H4 (cell line): ENCODE results near the gene SLC19A1. TPM values are rescaled to one million over a fixed set of nuclear protein-coding genes. Genes with fewer than 3 reads are reported as not detected.

Experiments used
- DNase-seq: peaks from one replicate; pipeline ENCODE4 v3.0.0-alpha.2; 2015; ENCODE audit warnings: low spot score
- total RNA-seq: library from RNA; depleted of rRNA; stranded (reverse); fragments of >200 nt; shearing (Covaris generic); gene quantifications from 2 replicates; pipeline ENCODE4 v1.2.3, GENCODE V29; 2014

SLC19A1 gene
- total RNA-seq, 1 experiment from 2014 or later = 16.3 TPM

DNA sequence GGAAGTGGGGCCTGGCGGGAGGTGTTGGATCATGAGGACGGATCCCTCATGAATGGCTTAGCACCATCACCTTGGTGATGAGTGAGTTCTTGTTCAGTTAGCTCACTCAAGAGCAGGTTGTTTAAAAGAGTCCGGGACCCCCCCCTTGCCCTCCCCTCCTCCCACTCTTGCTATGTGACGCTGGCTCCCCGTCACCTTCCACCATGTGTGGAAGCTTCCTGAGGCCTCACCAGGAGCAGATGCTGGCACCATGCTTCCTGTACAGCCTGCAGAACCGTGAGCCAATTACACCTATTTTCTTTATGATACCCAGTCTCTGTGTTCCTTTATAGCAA is 3.0 kb upstream of the SLC19A1 start:
- DNase-seq = no peak

GRCh38 chr21:45544449-45545235 is 2.4 kb upstream of the SLC19A1 start:
- DNase-seq = no peak

DNA sequence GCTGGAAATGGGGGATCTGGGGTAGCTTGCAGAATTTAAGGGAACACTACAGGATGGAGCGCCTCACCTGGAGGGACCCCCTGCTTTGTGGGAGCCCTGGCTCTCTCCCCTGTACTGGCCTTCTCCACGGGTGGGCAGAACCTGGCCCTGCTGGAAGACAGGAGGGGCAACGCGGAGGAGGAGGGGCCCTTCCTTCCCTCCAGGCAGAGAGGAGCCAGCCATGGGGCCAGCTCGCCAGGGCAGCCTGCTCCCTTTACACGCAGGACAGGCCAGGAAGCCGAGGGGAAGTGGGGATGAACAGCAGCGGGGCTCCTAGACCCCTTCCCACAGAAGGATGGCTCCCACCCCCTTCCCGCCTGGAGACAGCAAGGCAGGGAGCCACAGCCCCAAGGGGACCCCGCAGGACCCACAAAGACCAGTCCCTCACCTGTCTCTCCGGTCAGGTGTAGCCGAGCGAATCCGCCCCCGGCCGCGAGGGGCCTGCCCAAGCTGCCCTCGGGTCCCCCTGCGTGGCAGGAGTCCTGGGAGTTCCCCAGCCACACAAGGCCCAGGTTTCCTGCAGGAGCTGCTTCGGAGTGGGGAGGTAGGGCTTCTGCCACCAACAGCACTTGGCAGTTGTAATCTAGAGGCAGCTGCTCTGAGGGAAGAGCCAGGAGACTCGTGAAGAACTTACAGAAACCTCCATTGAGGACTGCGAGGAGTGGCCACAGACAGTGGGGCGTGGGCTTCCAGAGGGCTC is 1.6 kb upstream of the SLC19A1 start:
- no peak for DNase-seq

DNA sequence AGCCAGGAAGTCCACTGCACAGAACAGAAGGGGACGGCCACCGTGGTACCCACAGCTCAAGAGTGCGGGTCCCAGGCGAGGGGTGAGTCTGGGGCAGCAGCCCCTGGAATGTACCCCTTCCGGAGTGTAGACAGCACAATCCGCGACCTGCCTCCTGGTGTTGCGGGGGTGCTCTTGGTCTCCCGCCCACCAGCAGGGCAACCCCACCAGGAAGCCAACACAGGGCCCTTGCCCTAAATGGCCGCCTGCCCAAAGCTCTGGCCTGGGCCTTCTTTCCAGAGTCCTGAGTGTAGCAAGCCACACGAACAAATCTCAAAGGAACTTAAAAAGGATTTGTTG is 1.1 kb upstream of the SLC19A1 start:
- no peak for DNase-seq

- no peak for DNase-seq
Measured at GRCh38 chr21:45542667-45543370, 579 bp upstream of the SLC19A1 start.

- no peak for DNase-seq
Measured at GRCh38 chr21:45541221-45542039, 810 bp downstream of the SLC19A1 start.

GRCh38 chr21:45540601-45540970 is 1.7 kb downstream of the SLC19A1 start:
- DNase-seq = no peak

DNA sequence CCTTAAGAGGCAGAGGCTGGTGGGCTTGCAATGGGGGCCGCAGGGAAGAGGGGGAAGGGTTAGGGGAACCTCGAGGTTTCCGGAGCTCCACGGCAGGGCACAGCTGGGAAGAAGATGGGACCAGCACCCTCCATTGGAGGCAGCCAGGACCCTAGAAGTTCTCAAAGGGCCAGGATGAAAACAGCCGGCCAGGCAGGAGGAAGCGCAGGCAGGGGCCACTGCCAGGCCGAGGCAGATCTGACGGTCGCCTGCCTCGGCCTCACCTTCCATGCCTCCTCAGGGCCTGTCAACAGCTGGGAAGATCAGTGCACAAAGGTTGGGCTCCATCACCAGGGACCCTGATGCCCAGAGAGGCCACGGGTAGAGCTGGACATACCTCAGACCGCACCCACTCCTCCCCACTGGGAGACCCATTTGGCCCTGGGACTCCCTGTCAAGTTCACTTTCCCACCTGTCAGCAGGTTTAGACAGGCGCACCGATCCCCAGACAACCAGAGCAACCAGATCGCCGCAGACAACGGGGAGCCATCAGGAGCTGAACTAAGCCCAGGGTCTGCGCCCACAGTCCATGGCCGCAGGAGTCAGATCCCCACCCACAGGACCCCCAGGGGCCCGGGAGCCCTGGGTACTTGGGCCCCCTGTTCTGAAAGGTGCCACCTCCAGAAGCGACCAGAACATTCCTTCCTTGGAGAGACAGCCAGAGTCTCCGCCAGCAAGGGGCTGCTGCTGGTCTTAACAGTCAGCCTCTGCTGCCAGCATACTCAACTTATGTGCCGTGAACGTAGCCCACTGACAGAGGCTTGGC is 2.2 kb downstream of the SLC19A1 start:
- no peak for DNase-seq

DNA sequence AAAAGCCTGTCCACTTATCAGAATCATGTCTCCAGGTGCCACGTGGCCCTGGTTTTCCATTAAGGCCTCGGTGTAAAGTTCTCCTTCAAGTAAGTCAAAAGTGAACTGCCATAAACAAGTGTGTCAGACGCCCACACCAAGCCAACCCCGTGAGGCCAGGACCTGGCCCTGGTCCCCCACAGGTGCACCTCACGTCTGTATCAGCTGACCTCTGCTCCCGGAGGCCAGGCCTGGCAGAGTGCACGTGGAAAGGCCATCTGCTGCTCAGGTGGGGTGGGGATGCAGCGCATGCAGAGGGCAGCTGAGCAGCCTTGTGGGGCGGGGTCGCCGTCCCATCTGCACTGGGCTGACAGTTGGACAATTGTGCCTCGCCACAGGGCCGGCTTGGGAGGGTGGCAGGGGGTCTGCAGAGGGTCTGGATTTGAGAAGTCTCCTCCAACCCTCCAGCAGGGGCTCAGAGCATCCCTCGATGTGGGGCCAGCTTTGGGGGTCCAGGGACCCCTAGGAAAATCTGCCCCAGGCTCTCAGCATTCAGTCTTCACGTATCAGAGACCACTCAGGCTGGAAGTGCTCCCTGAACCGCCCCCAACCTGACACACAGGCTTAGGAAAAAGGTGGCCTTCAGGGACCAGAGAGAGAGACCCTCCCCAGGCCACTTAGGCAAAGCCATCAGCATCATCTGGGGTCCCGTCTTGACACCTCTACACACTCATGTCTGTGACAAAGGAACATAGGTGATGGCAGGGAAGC is 3.0 kb downstream of the SLC19A1 start:
- no peak for DNase-seq

DNA sequence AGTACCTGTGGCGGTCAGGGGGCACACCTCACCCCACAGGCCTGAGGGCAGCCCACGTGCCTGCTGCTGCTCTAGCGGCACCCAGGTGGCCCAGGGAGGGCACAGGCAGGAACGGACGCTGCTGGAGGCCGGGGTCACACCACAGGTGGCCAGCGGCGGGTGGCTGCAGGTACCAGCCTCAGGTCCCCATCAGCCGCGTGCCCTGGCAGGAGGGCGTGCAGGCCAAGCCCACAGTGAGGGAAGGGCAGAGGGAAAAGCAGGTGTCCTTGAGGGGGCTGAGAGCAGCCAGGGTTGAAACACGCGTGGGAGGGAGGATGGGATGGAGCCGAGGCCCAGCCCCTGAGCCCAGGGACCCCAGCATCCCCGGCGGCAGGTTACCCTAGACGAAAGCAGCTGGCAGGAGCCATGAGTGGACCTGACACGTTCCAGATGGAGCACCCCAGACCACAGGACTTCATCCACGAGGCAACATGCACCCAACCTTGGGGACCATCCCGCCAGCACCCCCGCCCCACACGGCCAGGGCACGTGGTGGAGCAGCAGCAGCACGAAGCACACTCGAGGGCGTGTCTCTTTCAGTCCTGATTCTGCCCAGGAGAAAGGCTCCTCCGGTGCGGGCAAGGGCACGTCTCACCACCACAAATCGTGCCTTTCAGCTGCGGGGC is 3.7 kb downstream of the SLC19A1 start:
- no peak for DNase-seq

DNA sequence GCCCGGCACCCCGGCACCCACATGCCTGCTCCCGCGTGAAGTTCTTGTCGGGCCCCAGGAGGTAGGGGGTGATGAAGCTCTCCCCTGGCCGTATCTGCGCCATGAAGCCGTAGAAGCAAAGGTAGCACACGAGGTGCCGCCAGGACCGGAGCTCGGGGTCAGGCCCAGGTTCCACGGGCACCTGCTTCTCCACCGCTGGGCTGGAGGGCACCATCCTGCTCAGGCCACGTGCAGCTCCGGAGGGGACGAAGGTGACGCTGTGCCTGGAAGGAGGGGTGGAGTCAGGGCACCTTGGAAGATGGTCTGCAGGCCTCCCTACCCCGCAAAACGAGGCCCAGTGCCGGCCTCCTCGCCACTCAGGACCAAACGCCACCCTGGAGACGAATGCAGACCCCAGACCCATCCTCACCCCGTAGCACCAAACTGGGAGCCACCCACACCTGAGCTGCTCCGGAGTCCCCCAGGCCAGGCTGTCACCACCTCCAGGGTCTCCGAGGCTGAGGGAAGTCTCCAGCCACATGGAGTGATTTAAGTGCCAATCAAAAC is 4.4 kb downstream of the SLC19A1 start:
- DNase-seq = no peak

- DNase-seq = no peak
Measured at GRCh38 chr21:45537111-45537745, 5.0 kb downstream of the SLC19A1 start.

DNA sequence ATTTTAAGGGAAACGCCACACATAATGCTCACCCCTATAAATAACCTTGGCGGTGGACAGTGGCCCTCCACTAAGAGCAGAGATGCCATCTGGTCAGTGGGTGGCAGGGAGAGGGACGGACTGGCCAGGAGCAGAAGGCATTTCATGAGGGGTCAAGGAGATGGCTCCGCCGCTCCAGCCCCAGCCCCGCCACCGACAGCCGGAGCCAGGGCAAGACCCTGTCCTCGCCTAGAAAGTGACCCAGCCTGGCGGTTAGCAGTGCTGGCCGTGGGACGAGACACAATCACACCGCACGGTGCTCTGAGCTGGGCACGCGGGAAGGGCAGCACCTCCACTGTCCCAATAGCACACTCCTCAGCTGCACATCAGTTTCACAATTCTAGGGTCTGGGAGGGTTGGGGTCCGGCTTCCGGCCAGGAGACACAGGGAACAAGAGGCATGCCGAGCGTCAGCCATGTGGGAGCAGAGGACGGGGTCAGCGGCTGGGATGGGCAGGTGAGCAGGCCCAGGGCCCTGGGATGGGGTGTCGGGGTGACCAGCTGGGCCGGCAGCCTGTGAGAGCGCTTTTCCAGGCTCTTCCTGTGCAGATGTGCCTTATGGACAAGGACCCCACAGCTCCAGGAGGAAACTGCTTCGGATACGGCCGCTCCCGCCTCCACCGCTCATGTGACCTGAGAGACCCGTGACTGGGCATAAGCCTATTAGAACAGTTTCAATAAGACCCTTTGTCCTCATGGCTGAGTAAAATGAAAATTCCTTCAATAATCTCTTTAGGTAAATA is 5.7 kb downstream of the SLC19A1 start:
- no peak for DNase-seq

DNA sequence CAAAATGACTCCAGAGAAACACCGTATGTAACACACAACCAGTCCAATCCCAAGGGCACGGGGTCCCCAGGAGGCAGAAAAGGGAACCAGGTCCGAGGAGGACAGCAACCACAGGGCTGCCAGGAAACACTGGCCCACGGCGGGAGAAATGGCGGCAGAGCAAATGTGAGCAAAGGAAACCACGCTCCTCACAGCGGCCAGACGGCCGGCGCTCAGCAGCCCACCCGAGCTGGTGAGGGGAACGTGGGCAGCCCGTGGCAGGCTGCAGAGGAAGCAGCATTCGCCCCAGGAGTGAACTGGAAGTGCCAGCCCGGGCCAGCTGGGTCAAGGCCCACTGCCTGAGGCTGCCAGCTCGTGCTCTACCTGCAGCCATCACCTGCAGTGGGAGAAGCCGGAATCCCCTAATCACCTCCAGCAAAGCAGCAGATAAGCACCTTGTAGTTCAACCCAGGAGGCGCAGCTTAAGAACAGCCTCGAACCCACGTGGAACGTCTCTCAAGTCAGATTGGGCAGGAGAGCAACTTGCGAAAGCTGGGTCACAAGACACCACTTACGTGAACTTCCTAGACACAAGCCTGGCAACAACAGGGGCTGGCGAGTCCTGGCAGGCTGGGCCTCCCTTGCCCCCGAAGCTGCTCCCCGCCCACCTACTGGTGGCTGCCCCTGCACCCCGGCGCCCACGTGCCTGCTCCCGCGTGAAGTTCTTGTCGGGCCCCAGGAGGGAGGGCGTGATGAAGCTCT is 6.7 kb downstream of the SLC19A1 start:
- DNase-seq = no peak

DNA sequence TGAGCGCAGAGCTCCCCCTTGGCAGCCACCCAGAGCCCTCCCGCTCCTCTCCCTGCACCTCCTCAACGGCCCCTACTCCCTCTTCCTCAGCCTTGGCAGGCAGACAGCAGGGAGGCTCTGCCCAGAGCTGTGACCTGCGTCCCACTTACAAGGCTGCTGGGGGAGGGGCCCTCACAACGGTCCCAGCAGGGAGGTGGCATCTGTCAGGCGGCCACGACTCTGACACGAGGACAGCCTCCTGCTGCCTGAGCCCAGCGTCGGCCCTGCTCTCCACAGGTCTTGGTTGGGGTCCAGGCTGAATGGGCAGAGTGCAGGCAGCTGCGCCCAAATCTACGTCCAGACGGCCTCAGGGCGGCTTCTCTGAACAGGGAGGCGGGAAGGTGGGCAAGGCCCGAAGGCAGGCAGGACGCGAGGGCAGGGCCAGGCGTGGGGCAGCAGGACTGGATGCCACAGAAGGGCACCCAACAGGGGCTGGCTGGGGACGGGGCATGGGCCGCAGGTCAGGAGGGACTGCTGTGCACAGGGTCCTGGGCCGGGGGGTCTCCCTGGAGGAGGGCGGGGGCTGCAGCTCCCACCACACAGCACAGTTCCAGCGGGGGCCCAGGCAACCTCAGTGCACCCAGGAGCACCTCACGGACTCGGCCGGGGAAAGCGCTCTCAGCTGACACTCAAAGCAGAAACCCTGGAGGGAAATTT is 7.5 kb downstream of the SLC19A1 start:
- no peak for DNase-seq

GRCh38 chr21:45533846-45534635 is 8.2 kb downstream of the SLC19A1 start:
- DNase-seq = no peak
